ENCODE results near the gene MOCS3. TPM values are rescaled to one million over a fixed set of nuclear protein-coding genes. Genes with fewer than 3 reads are reported as not detected.

The MOCS3 gene
- total and polyA plus RNA-seq, 8 donors, result 0.89 to 7.0 (median 2.4) TPM; not detected in 1

DNA sequence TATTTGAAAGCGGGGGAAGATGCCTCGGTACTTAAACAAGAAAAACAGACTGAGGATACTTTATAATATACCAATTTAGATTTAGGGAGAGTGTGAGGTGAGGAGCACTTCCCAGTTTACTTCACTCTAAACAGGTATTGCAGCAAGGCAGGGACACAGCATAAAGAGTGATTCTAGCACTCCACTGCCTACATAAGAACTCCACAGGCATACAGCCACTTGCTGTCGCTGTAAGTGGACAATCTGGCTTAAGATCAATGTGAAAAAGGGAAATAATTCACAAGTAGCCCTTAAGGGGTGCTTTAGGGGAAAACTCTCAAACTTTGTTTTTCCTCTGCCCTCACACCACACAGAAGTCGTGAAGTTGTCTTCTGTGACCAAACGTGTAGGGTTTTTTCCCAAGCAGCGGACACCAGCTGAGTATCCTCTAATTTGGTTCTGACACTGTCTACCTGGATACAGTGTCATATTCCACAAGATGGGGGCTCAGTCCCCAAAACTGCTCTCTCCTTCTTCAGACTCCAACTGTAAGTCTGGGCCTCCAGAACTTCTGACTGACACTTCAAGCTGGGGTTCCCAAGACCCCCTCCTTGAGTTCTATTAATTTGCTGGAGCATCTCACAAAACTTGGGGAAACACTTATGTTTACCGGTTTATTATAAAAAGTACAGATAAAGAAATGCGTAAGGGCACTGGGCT, 36.7 kb upstream of the MOCS3 start:
- Histone ChIP-seq H3K27me3 (no peaks in the 10 kb centered on the region), H3K4me3 (no peak overlapping the region), H3K4me1 (peaks cover 43 to 100% (median 80%) of the 10 kb centered on the region in 4 donors), H3K27ac (peak overlapping the region in 2 of 5 donors; percentile 30 to 34), H3K36me3 (peaks cover 0 to 18% (median 3%) of the 10 kb centered on the region in 4 donors), H3K9me3 (no peaks in the 10 kb centered on the region)
- intact Hi-C loops (cut with DNase I; ENCODE audit: low total_unique reads), result no loop called here
- no peak for DNase-seq
- TF ChIP-seq POLR2A (IDR thresholded peaks at IDR 0.05), result no peak
- TF ChIP-seq, protein P1, sequence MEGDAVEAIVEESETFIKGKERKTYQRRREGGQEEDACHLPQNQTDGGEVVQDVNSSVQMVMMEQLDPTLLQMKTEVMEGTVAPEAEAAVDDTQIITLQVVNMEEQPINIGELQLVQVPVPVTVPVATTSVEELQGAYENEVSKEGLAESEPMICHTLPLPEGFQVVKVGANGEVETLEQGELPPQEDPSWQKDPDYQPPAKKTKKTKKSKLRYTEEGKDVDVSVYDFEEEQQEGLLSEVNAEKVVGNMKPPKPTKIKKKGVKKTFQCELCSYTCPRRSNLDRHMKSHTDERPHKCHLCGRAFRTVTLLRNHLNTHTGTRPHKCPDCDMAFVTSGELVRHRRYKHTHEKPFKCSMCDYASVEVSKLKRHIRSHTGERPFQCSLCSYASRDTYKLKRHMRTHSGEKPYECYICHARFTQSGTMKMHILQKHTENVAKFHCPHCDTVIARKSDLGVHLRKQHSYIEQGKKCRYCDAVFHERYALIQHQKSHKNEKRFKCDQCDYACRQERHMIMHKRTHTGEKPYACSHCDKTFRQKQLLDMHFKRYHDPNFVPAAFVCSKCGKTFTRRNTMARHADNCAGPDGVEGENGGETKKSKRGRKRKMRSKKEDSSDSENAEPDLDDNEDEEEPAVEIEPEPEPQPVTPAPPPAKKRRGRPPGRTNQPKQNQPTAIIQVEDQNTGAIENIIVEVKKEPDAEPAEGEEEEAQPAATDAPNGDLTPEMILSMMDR (IDR thresholded peaks at IDR 0.05), result no peak
- TF ChIP-seq POLR2AphosphoS5 (IDR thresholded peaks at IDR 0.05), result no peak
- TF ChIP-seq EP300 (IDR thresholded peaks at IDR 0.05), result no peak
- 58 to 66% (median 60%) methylated on average over 8 of the region's 8 CpGs for WGBS, 5 donors

DNA sequence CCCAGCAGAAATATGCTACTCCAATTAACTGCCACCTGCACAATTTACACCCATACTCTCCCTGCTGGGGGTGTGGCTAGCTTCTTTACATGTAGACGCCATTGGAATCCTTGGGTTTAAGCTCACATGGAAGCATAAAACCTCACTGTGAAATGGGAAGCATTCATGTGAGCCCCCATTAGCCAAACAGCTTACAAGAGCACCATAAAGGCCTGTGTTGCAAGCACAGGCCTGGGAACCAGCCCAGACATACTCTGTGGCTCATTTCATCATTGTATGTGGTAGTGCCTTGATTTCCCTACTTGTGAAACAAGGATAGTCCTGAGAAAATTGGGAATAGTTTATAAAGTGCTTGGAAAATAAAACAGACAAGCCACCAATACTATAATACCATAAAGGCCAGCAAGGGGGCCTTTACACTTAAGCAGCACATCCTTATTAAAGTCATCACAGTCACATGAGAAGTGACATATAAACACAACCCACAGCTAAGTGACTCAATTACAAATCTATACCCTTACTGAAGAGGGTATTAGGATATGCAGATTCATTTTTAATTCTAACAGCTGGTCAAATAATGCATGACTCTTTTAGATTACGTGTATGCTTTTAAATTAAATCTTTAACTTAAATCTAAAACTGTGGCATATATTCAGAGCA, 34.2 kb upstream of the MOCS3 start:
- Histone ChIP-seq H3K27me3 (no peaks in the 10 kb centered on the region), H3K9me3 (no peaks in the 10 kb centered on the region), H3K27ac (no peak overlapping the region), H3K4me3 (no peak overlapping the region), H3K36me3 (peaks cover 0 to 18% (median 8%) of the 10 kb centered on the region in 4 donors), H3K4me1 (peaks cover 36 to 100% (median 78%) of the 10 kb centered on the region in 4 donors)
- 39 to 54% (median 46%) methylated on average over 2 of the region's 2 CpGs for whole genome bisulfite sequencing, 5 donors
- no peak for DNase-seq
- TF ChIP-seq EP300 (IDR thresholded peaks at IDR 0.05) (no peak), POLR2A (IDR thresholded peaks at IDR 0.05) (no peak), POLR2AphosphoS5 (IDR thresholded peaks at IDR 0.05) (no peak)
- TF ChIP-seq, protein P1 (IDR thresholded peaks at IDR 0.05), result no peak
- intact Hi-C loops (cut with DNase I; ENCODE audit: low total_unique reads), result no loop called here

DNA sequence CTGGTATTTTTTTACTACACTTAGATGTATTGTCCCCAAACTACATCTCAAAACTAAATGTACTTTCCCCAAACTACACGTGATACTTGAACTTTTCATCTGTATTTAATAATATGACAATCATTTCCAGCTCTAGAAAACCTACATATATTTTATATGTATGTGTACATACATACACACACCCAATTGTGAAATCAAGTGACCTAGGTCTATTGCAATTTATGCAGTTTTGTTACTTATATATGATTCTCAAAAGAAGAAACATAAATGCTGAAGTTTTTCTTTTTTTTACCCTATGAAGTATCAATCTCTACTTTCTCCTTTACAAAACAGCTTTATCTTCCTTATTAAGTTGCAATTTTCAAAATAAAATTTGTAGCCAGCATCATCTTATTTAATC, 32.1 kb upstream of the MOCS3 start:
- H3K9me3 ChIP-seq, result no peaks in the 10 kb centered on the region
- DNase-seq, result no peak
- H3K4me3 ChIP-seq, result no peak overlapping the region
- 27 to 42% (median 32%) methylated on average over 1 of the region's 1 CpG for WGBS, 5 donors
- TF ChIP-seq EP300 (IDR thresholded peaks at IDR 0.05), result no peak
- no peak for TF ChIP-seq POLR2A (IDR thresholded peaks at IDR 0.05)
- TF ChIP-seq, protein P1 (IDR thresholded peaks at IDR 0.05), result no peak
- TF ChIP-seq POLR2AphosphoS5 (IDR thresholded peaks at IDR 0.05), result no peak
- no peaks in the 10 kb centered on the region for H3K27me3 ChIP-seq
- no peak overlapping the region for H3K27ac ChIP-seq
- peaks cover 32 to 83% (median 65%) of the 10 kb centered on the region in 4 donors for H3K4me1 ChIP-seq
- intact Hi-C loops (cut with DNase I; ENCODE audit: low total_unique reads), result no loop called here
- peaks cover 0 to 18% (median 8%) of the 10 kb centered on the region in 4 donors for H3K36me3 ChIP-seq

DNA sequence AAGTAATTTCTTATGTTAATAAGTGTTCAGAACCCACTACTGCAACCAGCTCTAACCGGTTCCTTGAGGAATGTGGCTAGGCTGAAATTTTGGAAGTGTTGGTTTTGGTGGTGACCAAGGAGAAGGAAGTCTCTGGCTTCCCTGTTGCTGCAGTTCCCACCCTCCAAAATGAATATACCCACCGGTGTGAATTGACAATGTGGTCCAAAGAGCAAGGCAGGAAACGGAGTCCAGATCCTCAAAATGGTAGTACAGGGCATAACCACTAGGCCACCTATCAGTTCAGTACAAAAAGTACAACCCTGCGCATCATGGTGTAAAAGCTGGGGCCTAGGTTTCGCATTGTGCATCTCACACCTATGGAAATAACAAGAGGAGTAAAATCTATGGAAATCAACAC, 30.1 kb upstream of the MOCS3 start:
- 56 to 63% (median 62%) methylated on average over 5 of the region's 5 CpGs for WGBS, 5 donors
- TF ChIP-seq, protein P1 (IDR thresholded peaks at IDR 0.05), result no peak
- no peak for TF ChIP-seq POLR2A (IDR thresholded peaks at IDR 0.05)
- no peak for TF ChIP-seq POLR2AphosphoS5 (IDR thresholded peaks at IDR 0.05)
- TF ChIP-seq EP300 (IDR thresholded peaks at IDR 0.05), result no peak
- Histone ChIP-seq H3K27me3 (no peaks in the 10 kb centered on the region), H3K4me1 (peaks cover 41 to 75% (median 58%) of the 10 kb centered on the region in 4 donors), H3K9me3 (no peaks in the 10 kb centered on the region), H3K4me3 (peak overlapping the region in 2 of 4 donors; percentile 92 to 97), H3K27ac (peak overlapping the region in 3 of 5 donors; percentile 80 to 99 (median 99)), H3K36me3 (peaks cover 0 to 23% (median 9%) of the 10 kb centered on the region in 4 donors)
- DNase-seq, result peak in 1 of 2 donors; percentile 16
- intact Hi-C loops (cut with DNase I; ENCODE audit: low total_unique reads), result no loop called here
